GM18502 (cell line): ENCODE data around the gene SPATA31C1.
"Not testable (repeated sequence)": the region's sequence is repeated elsewhere in the genome, so short reads cannot be mapped to it uniquely, and the experiment has no call there.

Experiments used
- ATAC-seq: cut with Tn5 transposase; IDR thresholded peaks from one replicate; pipeline ENCODE4 v1.9.1; 2021; ENCODE audit warnings: mild to moderate bottlenecking; ENCODE audit not compliant: unreplicated experiment, poor library complexity

The SPATA31C1 gene

DNA sequence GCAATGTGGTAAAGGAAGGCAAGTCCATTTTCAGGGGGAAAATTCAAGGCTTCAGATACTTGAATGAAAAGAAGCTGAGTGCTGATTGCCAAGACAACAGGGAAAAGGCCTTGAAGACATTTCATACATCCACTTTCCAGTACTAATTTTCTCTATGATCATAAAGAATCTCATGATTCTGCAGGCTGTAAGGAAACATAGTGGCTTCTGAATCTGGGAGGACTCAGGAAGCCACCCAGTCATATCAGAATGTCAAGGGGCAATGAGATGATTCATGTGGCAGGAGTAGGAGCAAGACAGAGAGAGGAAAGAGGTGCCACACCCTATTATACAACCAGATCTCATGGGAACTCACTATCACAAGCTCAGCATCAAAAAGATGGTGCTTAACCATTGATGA lies 11.4 kb downstream of the SPATA31C1 start:
- ATAC-seq: not testable (repeated sequence)

DNA sequence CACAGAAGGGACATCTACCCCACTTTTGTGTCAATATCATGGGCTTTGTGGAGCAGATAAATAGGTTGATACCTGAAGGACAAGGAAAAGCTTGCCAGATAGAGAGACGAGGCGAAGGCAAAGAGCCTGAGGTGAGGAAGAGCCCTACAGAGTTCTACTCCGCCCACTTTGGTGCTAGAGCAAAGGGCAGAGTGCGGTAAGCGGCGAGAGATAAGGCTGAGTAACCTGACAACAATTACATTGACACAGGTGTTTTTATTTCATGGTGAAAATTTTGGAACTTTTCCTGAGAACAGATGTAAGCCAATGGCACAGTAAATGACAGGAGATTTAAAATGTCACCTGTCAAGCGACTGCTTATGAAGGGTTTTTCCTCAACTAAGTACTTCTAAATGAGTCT lies 16.7 kb downstream of the SPATA31C1 start:
- not testable (repeated sequence) for ATAC-seq

DNA sequence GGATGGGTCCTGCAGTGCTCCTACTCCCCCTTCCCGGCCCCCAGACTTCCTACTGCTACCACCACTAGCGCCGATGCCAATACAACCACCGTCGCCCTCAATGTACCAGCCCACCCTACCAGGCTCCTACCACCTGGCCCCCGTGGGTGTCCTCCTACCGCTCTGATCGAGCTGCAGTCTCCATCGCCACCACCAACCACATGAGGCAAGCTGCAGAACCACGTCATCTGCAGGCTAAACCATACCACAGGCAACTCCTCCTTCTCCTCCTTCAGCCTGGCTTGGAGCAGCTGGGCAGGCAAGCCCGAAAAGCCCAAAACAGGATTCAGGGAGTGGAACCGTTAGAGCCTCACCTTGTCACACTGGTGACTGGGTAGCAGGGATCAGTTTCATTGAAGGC lies 19.6 kb downstream of the SPATA31C1 start:
- ATAC-seq: not testable (repeated sequence)

DNA sequence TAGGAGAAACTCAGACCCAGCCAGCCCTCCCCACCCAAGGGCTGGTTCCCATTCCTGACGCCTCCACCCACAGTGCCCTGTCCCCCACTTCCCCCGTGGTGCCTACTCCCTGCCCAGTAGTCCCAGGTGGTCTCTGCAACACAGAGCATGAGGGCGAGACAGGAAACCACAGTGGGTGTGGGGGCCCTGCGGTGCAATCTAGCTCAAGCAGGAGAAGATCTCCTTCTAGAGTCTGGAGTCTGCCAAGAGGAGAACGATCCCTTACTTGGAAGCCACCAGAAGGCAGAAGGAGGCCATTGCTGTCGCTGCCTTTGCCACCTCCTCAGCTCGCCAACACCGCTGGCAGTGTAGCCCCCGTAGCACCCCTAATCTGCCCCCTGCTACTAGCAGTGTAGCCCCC lies 20.2 kb downstream of the SPATA31C1 start:
- ATAC-seq: not testable (repeated sequence)

DNA sequence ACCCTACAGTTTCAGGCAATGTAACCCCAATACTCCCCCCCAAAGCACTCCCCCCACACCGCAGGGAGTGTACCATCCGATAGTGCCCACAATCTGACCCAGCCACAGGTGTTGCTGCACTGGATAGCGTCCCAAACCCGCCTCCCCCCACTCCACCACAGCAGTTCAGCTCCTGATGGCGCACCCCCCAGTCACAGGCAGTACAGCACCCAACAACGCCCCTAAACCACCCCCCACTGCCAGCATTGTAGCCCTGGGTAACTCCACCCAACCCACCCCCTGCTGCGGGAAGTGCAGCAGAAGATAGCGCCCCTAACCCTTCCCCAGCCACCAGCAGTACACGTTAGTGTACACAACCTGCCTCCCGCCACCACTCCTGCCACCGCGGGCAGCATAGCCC lies 20.6 kb downstream of the SPATA31C1 start:
- not testable (repeated sequence) for ATAC-seq

DNA sequence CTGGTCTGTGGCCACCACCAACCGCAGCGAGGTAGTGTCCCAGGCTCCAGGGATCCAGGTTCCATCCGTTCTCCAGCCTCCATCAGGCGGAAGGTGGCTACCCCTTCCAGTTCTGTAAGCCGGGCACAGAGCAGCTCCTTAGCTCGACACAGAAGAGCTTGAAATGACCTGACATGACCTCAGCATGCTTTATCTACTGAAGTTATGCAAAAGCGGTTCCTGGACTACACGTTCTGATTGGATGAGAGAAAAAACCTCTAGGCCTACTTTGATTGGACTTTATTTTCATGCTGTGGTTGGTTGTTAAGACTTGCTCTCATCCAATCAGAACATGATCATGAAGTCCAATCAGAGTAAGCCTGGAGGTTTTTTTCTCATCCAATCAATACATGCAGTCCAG lies 21.3 kb downstream of the SPATA31C1 start:
- ATAC-seq: not testable (repeated sequence)

DNA sequence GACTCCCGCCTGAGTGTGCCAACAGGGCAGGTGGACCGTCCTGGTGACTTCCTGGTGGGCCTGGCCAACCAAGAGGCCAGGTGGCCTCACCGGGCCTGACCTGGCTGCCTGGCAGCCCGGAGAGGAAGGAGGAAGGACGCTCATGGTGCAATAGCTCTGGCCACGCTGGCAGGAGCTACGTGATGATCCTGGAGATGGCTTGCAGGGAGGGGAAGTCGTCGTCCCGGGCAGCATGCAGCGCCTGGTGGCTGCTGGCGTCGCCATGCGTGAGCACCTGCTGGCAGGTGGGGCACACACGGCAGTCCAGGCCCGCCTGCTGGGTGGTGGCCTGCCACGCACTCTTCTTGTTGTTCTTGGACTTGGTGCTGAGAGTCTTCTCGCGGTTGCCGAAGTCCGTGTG lies 26.3 kb downstream of the SPATA31C1 start:
- ATAC-seq: no peak

DNA sequence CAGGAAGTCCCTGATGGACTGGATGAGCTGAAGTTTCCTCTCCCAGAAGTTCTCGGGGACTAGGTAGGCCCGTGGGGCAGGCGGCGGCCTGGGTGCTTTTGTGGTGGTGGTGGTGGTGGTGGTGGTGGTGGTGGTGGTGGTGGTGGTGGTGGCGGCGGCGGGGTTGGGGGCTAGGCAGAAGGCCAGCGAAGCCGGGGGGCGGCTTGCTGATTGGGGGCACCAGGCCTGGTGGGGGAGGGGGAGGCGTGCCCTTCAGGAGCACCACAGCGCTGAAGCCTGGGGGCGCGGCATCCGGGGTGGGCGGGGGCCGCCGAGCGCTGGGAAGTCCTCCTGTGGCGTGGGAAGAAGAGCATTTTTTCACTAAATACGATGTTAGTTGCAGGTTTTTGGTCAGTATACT lies 26.9 kb downstream of the SPATA31C1 start:
- ATAC-seq: no peak

DNA sequence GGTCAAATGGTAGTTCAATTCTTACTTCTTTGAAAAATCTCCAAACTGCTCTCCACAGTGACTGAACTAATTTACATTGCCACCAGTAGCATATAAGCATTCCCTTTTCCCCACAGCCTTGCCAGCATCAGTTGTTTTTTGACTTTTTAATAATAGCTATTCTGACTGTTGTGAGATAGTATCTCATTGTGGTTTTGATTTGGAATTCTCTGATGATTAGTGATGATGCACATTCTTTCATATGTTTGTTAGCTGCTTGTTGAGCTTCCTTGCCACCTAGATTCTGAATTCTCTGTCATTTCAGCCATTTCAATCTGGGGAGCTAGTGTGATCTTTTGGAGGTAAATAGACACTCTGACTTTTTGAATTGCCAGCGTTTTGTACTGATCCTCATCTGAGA lies 32.5 kb downstream of the SPATA31C1 start:
- no peak for ATAC-seq

DNA sequence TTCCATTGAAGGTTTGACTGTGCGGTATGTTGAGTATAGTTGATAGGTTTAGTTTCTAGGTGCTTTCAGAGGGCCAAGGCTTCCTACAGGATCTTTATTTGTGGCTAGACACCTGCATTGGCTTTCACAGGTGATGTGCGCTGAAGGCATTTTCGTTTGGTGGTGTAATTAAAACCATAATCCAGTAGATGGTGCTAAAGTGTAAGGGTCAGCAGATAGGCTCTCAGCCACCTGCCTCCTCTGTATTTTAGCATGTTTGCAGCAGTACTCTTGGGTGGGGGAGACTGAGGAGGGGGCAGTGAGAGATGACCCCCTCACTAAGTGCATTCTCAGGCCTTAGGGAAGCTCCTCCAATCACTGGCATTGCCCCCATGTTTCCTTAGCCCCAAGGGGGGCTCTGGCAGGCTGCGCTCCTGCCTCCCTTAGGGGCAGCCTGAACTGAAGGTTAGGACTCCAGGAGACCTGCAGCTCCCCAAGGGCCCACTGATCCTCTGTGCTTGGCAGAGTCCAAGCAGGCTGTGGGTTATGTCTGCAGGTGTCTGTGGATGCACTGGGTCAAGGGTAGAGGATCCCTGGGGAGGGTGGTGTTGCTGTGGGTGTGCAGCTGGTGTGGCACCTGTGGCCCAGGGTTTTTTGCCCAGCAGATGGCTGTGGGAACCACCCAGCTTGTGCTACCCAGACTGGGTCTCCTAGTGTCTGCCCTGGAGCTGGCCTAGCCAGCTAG lies 33.2 kb downstream of the SPATA31C1 start:
- no peak for ATAC-seq

DNA sequence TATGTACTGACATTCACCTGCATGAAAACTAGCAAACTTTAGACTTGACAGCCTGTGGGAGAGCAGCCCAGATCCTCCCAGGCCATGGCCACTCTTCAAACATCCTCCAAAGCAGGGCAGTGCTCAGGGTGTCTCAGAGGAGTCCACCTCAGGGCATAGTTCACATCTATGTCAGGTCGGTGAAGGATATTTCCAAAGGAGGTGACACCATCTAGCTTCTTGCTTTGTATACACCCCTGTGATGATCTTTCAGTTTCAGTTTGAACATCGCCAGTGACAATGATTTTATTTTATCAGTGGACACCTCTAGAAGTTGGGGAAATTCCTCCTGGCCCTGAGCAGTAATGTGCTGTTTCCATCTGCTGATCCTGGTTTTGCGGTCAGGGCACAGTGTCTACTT lies 36.5 kb downstream of the SPATA31C1 start:
- ATAC-seq: no peak

DNA sequence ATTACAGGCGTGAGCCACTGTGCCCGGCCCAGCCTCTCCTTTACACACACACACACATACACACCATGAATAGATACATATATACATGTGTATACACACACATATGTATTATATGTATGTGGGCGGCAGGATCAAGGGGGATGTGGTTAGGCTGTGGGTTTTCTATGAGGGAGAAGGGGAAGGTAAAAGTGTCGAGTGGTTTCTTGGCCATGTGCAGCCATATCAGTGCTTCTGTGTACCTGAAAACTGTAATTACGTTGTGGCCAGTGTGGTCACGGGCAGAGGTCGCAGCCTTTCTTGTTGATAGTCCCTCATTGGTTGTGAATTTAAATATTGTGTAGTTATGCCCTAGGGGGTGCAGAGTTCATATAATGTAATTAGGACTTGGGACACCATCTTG lies 40.1 kb downstream of the SPATA31C1 start:
- no peak for ATAC-seq

DNA sequence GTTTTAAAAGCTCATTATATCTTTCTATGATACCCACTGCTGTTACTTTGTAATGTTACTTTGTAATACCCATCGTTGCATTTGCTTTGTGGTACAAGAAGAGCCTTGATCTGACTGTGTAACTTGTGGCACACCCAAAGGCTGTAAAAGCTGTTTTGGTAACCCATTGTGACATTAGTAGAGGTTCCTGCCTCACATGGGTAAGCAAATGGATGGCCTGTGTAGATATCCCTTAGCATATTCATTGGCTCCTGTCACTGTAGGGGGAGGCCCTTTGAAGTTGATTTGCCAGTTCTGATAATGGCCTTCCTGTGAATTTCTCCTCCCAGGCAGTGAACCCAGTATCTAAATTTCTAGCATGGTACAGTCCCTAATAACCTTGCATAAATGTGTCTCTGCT lies 40.8 kb downstream of the SPATA31C1 start:
- ATAC-seq: no peak

DNA sequence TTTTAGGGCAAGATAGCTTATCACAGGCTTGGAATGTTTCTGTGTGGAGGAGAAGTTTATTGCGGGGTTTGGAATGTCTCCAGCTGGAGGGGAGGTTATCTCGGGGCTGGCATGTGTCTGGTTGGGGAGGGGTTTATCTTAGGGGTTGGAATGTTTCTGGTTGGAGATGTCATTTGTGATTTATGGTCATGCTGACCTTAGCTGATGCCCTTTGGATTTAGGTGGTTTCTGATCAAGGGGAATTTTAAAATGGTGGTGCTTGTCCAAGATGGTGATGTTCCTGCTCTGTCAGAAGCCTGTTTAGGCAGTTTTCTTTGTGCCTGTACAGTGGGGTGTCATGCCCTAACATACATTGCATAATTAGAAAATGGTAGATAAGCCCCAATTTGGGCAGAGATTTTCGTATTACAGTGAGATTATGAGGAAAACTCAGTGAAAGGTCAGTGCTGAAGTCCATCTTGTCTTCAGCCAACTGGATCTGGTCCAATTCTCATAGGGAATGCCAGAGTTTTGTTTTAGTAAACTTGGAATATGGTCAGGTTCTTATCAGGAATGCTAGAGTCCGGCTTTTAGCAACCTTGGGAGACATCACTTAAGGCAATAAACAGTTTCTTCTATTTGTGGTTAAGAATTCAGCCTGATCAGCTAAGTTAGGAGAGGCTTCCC lies 42.3 kb downstream of the SPATA31C1 start:
- ATAC-seq: no peak

DNA sequence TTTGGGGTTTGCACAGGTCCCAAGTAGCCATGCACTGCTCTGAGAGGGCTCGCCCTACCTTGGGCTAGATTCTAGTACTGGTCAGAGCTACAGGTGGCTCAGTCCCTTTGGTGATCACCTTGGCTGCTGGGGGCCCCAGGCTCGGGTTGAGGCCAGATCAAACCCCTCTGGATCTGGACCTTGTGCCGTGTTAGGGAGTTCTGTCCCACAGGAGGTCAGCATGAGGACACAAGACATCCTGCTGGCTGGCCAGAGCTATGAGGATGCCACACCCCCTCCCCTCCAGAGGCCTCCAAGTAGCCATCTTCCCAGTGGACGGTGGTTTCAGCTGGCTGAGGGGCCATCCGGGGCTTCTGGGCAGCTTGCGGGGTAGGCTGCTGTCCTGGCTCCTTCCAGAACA lies 46.0 kb downstream of the SPATA31C1 start:
- no peak for ATAC-seq

DNA sequence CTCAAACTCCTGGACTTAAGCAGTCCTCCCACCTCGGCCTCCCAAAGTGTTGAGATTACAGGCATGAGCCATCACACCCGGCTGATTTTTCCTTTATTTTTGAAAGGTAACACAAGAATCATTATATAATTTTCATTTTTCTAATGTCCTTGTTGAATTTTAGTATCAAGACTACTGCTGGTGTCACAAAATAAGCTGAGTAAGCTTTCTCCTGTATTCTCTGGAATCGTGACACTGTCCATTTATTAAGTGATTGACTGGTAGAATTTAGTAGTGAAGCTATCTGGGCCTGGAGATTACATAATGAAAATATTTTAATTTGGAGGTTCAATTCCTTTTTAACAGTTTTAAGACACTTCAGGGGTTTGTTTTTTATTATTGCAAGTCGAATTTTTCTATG lies 47.1 kb downstream of the SPATA31C1 start:
- ATAC-seq: no peak

DNA sequence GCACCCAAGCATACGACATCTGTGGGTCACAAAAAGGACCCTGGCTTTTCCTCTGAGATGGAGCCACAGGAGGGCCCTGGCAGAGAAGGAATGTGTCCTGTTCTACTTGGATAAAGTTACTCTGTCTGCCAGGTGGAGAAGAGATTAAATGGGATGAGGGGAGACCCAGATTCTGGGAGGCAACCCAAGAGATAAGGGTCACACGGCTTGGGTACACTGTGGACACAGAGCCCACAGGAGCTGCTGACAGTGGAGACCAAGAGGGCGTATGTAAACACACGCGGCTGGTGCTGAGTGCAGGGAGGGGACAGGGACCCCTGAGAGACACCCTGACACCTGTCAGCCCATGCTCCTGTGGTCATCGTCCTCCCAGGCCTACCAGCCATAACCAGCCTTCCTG lies 50.4 kb downstream of the SPATA31C1 start:
- no peak for ATAC-seq

DNA sequence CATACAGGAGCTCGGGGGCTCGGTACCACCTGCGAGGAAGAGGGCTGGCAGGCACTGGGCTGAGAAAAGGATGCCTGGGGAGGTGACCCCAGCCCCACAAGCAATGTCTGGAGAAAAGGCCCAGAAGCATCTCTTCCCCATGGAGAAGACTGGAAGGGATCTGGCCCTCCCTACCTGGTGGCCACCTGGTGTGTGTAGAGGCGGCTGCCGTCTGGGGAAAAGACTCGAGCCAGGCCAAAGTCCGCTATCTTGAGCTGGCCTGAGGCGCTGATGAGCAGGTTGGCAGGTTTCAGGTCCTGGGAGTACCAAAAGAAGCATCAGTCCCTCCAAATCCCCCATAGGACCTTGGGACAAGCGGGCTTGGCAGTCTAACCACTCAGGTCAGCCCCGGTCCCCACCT lies 52.8 kb downstream of the SPATA31C1 start:
- ATAC-seq: no peak

DNA sequence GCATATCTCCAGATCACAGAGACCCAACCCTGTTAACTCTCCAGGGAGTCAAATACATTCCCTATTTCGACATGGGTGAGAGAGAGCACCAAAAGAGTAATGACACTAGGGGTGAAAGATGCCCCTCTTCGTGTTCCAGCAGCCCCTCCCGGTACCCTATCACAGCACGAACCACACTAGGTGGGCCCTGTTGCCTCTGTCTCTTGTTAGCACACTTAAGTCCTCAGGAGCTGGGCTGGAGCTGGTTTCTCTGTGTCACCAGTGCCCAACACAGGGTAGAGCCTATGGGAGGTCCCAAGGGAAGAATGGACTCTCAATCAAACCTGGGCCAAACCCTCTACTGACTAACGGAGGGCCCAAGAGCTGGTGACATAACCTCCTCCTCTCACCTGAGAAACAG lies 55.4 kb downstream of the SPATA31C1 start:
- ATAC-seq: no peak
